GM19438 (cell line): ENCODE data around the gene PTPN6.

Source experiments
- ATAC-seq: cut with Tn5 transposase; IDR thresholded peaks from one replicate; pipeline ENCODE4 v1.9.1; 2021; ENCODE audit warnings: low read depth; ENCODE audit not compliant: unreplicated experiment

PTPN6 gene

GRCh38 chr12:6921996-6922946, 28.9 kb upstream of the PTPN6 start:
- ATAC-seq, result no peak

GRCh38 chr12:6923003-6923732, 28.0 kb upstream of the PTPN6 start:
- no peak for ATAC-seq

DNA sequence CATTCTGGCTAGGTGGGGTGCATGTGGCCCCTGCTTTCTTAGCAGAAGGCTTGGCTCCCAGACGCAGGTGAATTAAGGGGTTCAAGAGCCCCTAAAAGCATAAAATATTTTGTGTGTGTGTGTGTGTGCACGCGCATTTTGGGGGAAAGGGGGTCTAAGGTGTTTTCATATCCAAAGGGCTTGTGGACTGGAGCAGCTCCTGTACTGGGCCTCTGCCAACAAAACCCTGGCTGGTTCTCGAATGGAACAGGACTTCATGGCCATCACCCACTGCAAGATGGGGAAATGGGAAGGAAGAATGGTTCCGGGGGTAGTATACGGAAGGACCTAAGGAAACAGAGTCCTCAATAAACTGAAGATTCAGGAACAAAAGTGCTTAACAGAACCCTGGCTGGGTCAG, 27.3 kb upstream of the PTPN6 start:
- no peak for ATAC-seq

DNA sequence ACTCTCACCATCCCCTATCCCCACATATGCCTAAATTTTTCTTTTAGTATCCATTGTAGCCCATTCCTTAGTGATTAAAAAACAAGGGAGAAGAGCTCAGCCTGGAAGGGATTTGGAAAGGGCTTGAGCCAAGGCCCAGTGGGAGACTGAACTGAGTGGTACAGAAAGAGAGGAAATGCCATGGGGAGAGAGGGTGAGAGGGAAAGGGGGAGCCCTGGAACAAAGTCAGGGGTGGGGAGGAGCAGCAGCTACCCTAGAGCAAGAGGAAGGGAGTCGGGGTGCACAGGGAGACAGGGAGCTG, 26.0 kb upstream of the PTPN6 start:
- no peak for ATAC-seq

DNA sequence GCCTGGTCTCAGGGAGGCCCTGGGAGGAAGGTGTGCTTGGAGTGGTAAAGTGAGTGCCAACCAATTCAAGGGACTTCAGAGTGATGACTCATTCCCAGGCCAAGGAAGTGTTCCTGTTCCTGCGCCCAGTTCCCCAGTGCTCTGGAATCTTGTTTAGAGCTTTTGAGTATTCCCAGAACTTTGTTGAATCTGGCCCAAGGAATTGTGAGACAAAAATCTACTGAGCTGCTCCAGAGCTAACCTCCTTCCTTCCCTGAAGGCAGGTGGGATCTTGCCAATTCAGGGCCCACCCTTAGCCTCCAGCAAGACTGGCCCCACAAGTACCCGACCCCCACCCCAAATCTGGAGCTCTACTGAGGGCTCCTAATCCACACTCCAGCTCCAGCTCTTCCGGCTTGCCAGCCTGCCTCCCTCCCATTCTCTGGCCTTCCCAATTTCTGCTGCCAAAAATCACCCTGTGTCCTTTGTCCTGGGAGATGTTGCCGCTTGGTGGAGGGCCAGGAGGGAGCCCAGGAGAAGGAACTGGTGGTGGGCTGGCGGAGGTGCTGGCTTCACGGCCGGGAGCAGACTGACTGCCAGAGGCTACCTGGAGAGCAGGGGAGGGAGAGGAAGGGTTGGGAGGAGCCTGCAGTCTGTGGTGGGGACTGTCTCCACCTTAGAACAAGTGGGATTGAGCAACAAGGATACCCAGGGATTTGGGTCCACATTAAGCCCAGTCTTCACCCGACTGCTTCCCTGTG, 25.4 kb upstream of the PTPN6 start:
- ATAC-seq, result no peak

- ATAC-seq, result no peak
These were observed 23.7 kb upstream of the PTPN6 start, which contains the start of gene ATN1 for GRCh38 chr12:6927379-6928021. TSS of gene ATN1 (plus strand) at chr12:6927959. CDS start at chr12:6934002, 6,043 bp downstream.

DNA sequence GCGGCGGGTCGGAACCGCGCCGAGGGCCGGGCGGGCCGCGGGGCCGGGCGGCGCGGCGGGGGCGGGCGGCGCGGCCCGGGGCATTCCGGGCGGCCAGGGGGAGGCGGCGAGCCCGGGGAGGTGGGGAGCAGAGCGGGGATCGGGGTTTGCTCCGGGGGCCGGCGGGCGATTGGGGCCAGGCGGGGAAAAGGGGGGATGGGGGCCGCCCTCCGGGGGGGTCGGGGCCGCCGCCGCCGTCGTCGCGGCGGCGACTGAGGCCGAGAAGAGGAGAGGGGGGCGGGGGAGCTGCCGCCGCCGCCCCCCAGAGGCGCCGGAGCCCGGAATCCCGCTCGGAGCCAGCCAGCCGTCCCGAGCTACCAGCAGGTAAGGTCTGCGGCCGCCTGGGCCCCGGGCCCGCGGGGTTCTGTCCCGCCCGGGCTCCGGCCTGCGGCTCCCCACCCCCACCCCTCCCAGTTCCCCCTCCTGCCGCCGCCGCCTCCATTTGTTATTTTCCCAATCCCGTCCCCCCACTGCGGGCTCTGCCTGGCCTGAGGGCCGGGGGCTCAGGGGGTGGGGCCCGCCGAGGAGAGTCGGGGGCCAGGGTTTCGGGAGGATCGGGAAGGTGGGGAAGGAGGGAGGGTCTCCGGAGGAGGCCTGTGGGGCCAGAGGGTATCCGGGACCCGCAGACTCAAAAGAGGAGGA, 23.0 kb upstream of the PTPN6 start:
- no peak for ATAC-seq

DNA sequence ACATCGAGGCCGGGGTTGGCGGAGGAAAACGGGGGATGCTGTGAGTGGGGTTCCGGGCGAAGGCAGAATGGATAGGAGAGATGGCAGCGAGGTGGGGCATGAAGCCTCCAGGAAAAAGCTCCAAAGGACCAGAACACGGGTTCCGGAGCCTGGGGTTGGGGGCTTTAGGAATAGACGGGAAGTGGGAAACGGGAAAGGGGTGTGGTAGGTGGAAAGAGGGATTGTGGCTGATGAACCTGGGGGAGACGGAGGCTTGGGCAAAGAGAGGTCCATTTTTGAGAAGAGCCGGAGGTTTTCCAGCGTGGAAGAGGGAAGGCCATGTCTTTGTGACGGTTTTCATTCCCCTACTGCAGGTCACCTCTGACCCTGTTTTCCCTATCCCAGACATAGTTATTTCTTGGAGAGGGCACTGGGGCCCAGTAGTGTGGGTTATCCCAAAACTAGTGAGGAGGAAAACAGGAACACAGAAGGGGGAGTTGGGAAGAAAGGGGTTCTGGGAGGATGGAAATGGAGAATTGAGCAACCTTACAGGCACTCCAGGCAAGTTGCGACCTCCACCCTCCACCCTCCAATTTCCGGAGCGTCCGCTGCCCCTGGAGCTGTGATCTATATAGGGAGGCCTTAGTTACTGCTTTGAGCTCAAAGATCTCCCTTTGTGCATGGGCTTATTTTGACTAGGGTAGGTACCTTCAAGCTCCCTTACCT, 22.3 kb upstream of the PTPN6 start:
- no peak for ATAC-seq

DNA sequence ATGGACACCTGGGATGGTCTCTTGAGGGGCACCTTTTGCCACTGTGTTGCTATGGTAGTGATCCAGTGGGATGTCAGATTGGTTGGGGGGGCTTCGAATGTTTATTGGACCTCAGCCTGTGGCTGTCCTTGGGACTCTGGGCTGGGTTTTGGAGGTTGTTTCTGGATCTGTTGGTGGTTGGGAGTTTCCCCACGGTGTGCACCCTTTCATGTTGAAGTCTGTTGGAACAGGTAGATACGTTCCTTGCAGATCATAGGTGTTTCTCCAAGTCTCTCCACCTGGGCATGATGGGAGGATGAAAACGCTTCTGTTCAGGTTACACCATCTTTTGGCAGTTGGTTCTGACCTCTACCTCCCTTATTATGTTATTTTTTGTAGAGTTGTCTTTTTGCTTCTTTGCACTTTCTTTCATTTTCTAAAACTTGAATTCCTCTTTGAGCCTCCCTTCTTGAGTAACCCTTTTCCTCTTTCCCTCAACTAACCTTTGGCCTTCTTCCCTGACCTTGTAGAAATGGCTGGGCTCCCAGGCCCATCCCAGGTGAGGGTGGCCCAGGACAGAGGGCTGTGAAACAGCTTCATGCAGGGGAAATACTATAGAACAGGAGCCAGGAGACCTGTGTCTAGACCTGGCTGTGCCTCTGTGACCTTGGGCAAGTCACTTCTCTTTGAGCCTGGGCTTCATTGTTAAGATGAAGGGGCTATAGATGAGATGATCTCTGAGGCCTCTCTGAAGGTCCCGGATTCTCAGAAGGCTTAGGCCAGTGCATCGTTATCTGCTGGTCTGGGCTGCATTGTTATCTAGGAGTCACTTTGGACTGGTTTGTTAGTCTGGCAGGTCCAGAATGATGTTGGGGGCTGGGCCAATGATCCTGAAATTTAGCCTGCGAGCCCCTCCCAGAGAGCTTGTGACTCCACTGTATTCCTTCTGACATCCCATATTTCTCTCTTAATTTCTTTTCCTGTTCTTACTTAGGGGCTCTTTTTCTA, 21.4 kb upstream of the PTPN6 start:
- no peak for ATAC-seq

DNA sequence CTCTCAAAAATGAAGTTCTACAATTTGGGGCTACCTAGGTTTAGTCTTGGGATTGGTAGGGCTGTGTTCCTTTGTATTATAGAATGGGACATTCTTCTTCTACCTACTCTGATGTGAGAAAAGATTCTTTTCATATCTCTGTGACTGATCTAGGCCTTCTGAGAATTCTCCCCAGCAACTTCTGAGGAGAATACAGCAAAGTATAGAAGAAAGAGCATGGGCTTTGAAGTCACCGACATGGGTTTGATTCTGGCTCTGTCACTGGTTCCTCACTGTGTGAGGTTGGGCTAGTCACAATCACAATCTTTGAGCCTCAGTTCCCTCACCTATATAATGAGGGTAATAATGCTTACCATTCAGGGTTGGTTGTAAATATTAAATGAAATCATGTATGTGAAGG, 18.4 kb upstream of the PTPN6 start:
- ATAC-seq, result no peak

DNA sequence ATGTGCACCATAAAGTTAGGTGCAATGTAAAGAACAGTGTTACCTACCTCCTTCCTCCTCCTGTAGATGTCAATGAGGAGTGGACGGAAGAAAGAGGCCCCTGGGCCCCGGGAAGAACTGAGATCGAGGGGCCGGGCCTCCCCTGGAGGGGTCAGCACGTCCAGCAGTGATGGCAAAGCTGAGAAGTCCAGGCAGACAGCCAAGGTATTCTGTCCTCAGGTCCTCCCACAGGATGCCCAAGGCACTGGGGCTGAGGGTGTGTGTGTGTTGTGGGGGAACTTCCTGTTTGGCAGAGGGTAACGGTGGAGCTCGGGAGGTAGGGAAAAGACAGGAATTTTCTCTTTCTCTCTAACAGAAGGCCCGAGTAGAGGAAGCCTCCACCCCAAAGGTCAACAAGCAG, 17.0 kb upstream of the PTPN6 start:
- no peak for ATAC-seq

DNA sequence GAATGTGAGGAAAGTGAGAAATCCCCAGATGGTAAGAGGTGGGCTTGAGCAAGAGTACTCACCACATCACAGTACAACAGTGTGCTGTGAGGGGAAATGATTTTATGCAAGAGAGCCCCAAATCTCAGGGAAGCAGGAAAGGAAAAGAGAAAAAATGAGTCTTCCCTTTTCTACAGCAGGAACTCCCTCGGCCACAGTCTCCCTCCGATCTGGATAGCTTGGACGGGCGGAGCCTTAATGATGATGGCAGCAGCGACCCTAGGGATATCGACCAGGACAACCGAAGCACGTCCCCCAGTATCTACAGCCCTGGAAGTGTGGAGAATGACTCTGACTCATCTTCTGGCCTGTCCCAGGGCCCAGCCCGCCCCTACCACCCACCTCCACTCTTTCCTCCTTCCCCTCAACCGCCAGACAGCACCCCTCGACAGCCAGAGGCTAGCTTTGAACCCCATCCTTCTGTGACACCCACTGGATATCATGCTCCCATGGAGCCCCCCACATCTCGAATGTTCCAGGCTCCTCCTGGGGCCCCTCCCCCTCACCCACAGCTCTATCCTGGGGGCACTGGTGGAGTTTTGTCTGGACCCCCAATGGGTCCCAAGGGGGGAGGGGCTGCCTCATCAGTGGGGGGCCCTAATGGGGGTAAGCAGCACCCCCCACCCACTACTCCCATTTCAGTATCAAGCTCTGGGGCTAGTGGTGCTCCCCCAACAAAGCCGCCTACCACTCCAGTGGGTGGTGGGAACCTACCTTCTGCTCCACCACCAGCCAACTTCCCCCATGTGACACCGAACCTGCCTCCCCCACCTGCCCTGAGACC, 15.6 kb upstream of the PTPN6 start:
- ATAC-seq, result no peak

- no peak for ATAC-seq
These were observed 14.9 kb upstream of the PTPN6 start for GRCh38 chr12:6936194-6936635.

DNA sequence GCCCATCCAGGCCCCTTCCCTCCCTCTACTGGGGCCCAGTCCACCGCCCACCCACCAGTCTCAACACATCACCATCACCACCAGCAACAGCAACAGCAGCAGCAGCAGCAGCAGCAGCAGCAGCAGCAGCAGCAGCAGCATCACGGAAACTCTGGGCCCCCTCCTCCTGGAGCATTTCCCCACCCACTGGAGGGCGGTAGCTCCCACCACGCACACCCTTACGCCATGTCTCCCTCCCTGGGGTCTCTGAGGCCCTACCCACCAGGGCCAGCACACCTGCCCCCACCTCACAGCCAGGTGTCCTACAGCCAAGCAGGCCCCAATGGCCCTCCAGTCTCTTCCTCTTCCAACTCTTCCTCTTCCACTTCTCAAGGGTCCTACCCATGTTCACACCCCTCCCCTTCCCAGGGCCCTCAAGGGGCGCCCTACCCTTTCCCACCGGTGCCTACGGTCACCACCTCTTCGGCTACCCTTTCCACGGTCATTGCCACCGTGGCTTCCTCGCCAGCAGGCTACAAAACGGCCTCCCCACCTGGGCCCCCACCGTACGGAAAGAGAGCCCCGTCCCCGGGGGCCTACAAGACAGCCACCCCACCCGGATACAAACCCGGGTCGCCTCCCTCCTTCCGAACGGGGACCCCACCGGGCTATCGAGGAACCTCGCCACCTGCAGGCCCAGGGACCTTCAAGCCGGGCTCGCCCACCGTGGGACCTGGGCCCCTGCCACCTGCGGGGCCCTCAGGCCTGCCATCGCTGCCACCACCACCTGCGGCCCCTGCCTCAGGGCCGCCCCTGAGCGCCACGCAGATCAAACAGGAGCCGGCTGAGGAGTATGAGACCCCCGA, 14.3 kb upstream of the PTPN6 start:
- no peak for ATAC-seq

DNA sequence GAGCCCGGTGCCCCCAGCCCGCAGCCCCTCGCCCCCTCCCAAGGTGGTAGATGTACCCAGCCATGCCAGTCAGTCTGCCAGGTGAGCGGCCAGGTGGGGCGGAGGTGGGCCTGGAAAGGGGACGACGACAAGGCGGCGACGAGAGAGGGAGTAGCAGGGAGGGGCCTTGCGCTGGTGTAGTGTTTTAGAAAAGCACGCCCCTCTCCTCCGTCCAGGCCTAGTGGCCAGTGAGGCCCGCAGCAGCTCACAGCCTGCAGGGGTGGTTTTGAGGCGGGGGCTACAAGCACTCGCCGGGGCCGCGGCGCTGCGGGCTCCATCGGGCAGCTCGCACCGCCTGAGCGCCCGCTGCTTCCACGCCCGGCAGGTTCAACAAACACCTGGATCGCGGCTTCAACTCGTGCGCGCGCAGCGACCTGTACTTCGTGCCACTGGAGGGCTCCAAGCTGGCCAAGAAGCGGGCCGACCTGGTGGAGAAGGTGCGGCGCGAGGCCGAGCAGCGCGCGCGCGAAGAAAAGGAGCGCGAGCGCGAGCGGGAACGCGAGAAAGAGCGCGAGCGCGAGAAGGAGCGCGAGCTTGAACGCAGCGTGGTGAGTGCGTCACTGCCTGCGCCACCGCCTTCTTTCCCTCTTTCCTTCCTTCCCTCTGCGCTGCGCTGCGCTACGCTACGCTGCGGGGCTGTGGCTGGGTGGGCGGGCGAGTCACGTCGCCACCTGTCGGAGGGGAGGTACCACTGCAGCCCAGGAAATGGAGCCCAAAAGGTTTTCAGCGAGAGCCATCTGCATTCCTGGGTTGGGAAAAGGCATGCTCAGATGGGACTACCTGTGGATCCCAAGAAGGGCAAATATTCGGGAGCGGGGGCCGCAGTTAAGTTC, 13.4 kb upstream of the PTPN6 start:
- ATAC-seq, result peak; percentile 83
